ENCODE results near the gene MXRA7. TPM values are rescaled to one million over a fixed set of nuclear protein-coding genes. Genes with fewer than 3 reads are reported as not detected.
A peak's percentile ranks its signal among the peaks of the same experiment; 100 is the strongest.
"Not testable (repeated sequence)": the region's sequence is repeated elsewhere in the genome, so short reads cannot be mapped to it uniquely, and the experiment has no call there.

Gene MXRA7
- polyA plus RNA-seq, 1 experiment = 300 TPM

DNA sequence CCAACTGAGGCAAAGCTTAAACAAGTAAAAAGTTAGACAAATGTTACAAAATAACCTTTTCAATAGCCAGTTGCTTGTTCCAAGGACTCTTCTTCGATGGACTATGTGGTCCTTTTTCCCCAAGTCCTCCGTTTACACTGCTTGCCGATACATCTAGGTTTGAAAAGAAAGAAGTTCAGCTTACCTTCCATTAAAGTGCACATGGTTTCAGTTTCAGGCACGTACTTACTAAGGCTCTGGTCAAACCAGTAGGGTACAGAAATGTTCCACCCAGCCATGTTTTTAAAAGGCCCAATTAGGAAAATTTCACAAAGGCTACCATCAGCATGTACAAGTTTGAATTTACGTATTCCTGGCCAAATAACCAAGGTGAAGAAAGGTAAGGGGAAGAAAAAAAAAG is 24.2 kb upstream of the MXRA7 start:
- POLR2A ChIA-PET = no interaction called here
- no peak for TF ChIP-seq CTCF (IDR thresholded peaks at IDR 0.05; ENCODE audit: insufficient read depth, low read depth, low read length)
- H3K36me3 ChIP-seq (ENCODE audit: control insufficient read depth, insufficient read depth, low read length) = peaks cover 6% of the 10 kb centered on the region
- H3K4me3 ChIP-seq (ENCODE audit: low read depth, low read length) = peak overlapping the region; percentile 100
- DNase-seq (ENCODE audit: low read depth) = no peak
- H3K27me3 ChIP-seq (ENCODE audit: control insufficient read depth, insufficient read depth, low read length) = no peaks in the 10 kb centered on the region
- CTCF ChIA-PET = interaction anchor here (0.6 to 2.5 kb wide), 5 partner anchors 8 to 332 kb away, joined by 3 to 6 read pairs (median 5); no protein-coding TSS in a partner anchor

DNA sequence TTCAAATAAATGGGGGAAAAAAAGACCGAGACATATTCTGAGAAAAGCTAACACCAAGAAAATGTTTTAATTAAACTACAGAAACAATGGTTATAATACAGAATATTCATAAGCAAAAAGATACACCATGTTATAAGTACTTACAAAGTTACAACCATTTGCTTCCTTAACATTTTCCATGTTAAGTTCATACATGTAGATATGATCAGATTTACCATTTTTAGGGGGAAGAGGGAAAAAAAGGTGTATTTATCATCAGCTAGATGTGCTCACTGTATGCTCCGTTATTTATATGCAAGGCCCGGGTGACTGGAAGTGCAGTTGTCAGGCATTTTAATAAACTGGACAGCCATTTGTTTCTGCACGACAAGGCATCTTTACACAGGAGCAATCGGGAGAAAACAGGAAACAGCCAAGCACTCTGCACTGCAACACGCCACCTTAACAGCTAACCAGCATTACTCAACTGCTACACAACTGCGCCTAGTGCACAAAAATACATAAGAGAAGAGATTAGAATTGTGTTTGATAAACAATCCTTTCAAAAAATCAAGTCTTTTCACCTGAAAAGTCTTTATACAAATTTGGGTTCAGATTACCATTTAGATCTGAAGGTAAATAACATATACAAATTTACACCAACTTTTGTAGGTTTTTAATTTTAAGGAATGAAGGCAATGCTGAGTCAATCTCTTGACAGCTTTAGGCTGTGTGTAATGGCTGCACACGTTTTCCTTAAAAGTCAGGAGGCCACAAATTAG is 23.5 kb upstream of the MXRA7 start:
- Histone ChIP-seq H3K27me3 (ENCODE audit: control insufficient read depth, insufficient read depth, low read length) (no peaks in the 10 kb centered on the region), H3K36me3 (ENCODE audit: control insufficient read depth, insufficient read depth, low read length) (peaks cover 6% of the 10 kb centered on the region), H3K4me3 (ENCODE audit: low read depth, low read length) (peak overlapping the region; percentile 100; the same call in 1 of the 2 replicates)
- DNase-seq (ENCODE audit: low read depth) = no peak
- POLR2A ChIA-PET = no interaction called here
- TF ChIP-seq CTCF (IDR thresholded peaks at IDR 0.05; ENCODE audit: insufficient read depth, low read depth, low read length) = no peak
- CTCF ChIA-PET = interaction anchor here (0.6 to 2.5 kb wide), 5 partner anchors 14 to 133 kb away, joined by 3 to 6 read pairs (median 3); no protein-coding TSS in a partner anchor

GRCh38 chr17:76733618-76733957 is 22.8 kb upstream of the MXRA7 start:
- DNase-seq (ENCODE audit: low read depth) = no peak
- no peak for TF ChIP-seq CTCF (IDR thresholded peaks at IDR 0.05; ENCODE audit: insufficient read depth, low read depth, low read length)
- ChIA-PET CTCF (interaction anchor here (0.8 to 2.5 kb wide), 3 partner anchors 17 to 52 kb away, joined by 3 to 6 read pairs (median 6); no protein-coding TSS in a partner anchor), POLR2A (no interaction called here)
- H3K4me3 ChIP-seq (ENCODE audit: low read depth, low read length) = no peak overlapping the region
- H3K27me3 ChIP-seq (ENCODE audit: control insufficient read depth, insufficient read depth, low read length) = no peaks in the 10 kb centered on the region
- peaks cover 6% of the 10 kb centered on the region for H3K36me3 ChIP-seq (ENCODE audit: control insufficient read depth, insufficient read depth, low read length)

DNA sequence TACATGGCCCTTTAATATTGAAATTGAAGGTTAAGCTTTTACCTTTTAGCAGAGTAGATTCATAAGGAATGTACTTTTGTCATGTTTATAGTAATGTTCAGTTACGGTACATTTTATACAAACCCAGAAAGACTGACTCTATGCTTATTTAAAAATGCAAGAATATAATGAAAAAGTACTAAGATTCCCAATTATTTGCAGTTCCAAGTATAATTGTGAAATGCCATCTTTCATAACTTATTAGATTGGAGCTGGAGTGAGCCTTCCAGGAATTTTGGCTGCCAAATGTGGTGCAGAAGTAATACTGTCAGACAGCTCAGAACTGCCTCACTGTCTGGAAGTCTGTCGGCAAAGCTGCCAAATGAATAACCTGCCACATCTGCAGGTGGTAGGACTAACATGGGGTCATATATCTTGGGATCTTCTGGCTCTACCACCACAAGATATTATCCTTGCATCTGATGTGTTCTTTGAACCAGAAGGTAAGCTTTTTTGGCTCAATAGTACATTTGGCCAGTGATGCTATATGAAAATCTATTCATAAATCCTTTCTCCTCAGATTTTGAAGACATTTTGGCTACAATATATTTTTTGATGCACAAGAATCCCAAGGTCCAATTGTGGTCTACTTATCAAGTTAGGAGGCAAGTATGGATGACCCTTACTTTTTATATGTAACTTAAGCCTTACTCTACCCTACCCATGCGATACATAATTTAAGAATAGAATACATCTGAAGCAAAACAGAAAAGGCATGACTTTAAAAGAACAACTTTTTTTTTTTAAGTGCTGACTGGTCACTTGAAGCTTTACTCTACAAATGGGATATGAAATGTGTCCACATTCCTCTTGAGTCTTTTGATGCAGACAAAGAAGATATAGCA is 22.2 kb upstream of the MXRA7 start:
- CTCF ChIA-PET = interaction anchor here (0.5 to 2.5 kb wide), 5 partner anchors 16 to 274 kb away, joined by 3 to 6 read pairs (median 3); no protein-coding TSS in a partner anchor
- no peak overlapping the region for H3K4me3 ChIP-seq (ENCODE audit: low read depth, low read length)
- DNase-seq (ENCODE audit: low read depth) = no peak

DNA sequence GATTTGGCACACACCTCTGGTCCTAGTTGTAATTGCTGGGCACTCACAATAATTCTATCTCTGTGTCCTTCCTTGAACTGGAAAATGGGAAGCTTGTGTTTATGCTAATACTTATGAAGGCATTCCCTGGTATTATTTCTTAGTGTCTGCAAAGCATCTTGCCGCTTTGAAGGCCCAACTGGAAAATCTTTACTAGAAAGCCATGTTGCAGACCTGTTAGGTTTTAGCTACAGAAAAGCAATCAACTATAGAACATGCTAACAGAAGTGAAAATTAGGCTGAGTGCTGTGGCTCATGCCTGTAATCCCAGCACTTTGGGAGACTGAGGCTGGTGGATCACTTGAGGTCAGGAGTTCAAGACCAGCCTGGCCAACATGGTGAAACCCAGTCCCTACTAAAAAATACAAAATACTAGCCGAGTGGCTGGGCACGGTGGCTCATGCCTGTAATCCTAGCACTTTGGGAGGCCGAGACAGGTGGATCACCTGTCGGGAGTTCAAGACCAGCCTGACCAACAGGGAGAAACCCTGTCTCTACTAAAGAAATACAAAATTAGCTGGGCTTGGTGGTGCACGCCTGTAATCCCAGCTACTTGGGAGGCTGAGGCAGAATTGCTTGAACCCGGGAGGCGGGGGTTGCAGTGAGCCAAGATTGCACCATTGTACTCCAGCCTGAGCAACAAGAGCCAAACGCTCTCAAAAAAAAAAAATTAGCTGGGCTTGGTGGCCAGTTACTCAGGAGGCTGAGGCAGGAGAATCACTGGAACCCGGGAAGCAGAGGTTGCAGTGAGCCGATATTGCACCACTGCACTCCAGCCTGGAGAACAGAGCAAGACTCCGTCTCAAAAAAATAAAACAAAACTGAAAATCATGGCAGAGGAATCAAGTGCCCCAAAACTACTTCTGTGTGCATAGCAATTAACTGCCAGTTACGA is 21.3 kb upstream of the MXRA7 start:
- DNase-seq (ENCODE audit: low read depth); POLR2A ChIA-PET; H3K36me3 ChIP-seq (ENCODE audit: control insufficient read depth, insufficient read depth, low read length); H3K27me3 ChIP-seq (ENCODE audit: control insufficient read depth, insufficient read depth, low read length); H3K4me3 ChIP-seq (ENCODE audit: low read depth, low read length): not testable (repeated sequence)
- CTCF ChIA-PET = interaction anchor here (0.5 to 1.6 kb wide), 3 partner anchors 15 to 273 kb away, joined by 3 to 6 read pairs (median 3); no protein-coding TSS in a partner anchor

More for the DNA sequence above, 22.2 kb upstream of the MXRA7 start:
- Histone ChIP-seq H3K27me3 (ENCODE audit: control insufficient read depth, insufficient read depth, low read length) (no peaks in the 10 kb centered on the region), H3K36me3 (ENCODE audit: control insufficient read depth, insufficient read depth, low read length) (peaks cover 6% of the 10 kb centered on the region)
- POLR2A ChIA-PET = no interaction called here
- no peak for TF ChIP-seq CTCF (IDR thresholded peaks at IDR 0.05; ENCODE audit: insufficient read depth, low read depth, low read length)

All from BJ (cell line).